ENCODE results near the gene ATP13A1.
A peak's percentile ranks its signal among the peaks of the same experiment; 100 is the strongest.
"Not testable (repeated sequence)": the region's sequence is repeated elsewhere in the genome, so short reads cannot be mapped to it uniquely, and the experiment has no call there.

ATP13A1 gene

GRCh38 chr19:19674315-19674714, 10.8 kb upstream of the ATP13A1 start:
- H3K4me3 ChIP-seq (replicated peaks; ENCODE audit: low read depth, low read length) = no peak overlapping the region
- TF ChIP-seq CTCF (IDR thresholded peaks at IDR 0.05; ENCODE audit: low read depth, low read length, missing control alignments) = no peak
- DNase-seq (ENCODE audit: extremely low read depth, low read depth) = no peak

DNA sequence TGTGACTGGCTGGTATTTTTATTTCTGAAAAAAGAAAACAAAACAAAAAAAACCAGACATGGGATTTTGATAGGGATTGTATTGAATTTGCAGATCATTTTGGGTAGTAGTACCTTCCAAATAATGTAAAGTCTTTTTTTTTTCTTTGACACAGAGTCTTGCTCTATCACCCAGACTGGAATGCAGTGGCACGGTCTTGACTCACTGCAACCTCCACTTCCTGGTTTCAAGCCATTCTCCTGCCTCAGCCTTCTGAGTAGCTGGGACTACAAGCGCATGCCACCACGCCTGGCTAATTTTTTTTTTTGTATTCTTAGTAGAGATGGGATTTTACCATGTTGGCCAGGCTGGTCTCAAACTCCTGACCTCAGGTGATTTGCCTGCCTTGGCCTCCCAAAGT, 9.3 kb upstream of the ATP13A1 start:
- DNase-seq (ENCODE audit: extremely low read depth, low read depth) = no peak
- no peak overlapping the region for H3K4me3 ChIP-seq (replicated peaks; ENCODE audit: low read depth, low read length)
- TF ChIP-seq CTCF (IDR thresholded peaks at IDR 0.05; ENCODE audit: low read depth, low read length, missing control alignments) = no peak

DNA sequence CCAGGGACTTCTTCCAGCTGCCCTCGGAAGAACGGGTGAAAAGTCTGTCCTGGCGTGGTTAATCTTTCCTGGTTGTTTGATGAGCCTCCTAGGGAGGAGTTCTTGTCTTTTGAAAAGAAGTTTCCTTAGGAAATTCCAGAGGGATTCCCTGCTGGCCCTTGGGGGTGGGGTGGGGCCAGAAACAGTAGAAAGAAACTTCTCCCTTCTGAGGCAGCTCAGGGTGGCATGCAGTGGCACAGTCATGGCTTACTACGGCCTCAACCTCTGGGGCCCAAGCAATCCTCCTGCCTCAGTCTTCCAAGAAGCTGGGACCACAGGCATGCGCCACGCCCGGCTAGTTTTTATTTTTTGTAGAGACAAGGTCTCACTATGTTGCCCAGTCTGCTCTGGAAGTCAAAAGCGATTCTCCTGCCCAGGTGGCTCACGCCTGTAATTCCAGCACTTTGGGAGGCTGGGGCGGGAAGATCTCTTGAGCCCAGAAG, 6.6 kb upstream of the ATP13A1 start:
- H3K4me3 ChIP-seq (replicated peaks; ENCODE audit: low read depth, low read length) = peak overlapping the region; percentile 56
- DNase-seq (ENCODE audit: extremely low read depth, low read depth) = no peak
- no peak for TF ChIP-seq CTCF (IDR thresholded peaks at IDR 0.05; ENCODE audit: low read depth, low read length, missing control alignments)

- DNase-seq (ENCODE audit: extremely low read depth, low read depth) = peak; percentile 71
- TF ChIP-seq CTCF (IDR thresholded peaks at IDR 0.05; ENCODE audit: low read depth, low read length, missing control alignments) = no peak
- H3K4me3 ChIP-seq (replicated peaks; ENCODE audit: low read depth, low read length) = peak within 1 kb of the TSS; percentile 56
These were observed 4.9 kb upstream of the ATP13A1 start, which contains the start of gene ZNF101 for GRCh38 chr19:19668230-19669012. TSS of gene ZNF101 (plus strand) at chr19:19668839. CDS start at chr19:19668964, 125 bp downstream.

- H3K4me3 ChIP-seq (replicated peaks; ENCODE audit: low read depth, low read length) = not testable (repeated sequence)
These were observed 2.0 kb upstream of the ATP13A1 start for GRCh38 chr19:19665420-19665948.

DNA sequence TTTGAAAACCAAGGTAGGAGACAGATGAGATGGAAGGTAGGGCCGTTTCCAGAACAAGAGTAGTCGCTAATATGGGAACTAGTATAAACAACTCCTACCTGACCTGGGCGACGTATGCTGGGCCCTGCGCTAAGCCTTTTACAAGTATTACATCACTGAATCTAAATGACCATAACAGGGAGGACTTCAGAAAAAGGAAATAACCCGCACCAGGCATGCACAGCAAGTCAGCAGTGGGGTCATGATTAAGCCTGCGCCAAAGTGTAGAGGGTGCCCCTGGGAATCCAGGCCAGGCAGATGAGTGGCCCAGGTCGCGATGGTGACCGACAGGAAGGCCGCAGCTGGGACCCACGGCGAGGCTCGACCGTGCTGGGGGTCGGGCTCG, 613 bp downstream of the ATP13A1 start:
- H3K4me3 ChIP-seq (replicated peaks; ENCODE audit: low read depth, low read length) = peak overlapping the region; percentile 91
- no peak for TF ChIP-seq CTCF (IDR thresholded peaks at IDR 0.05; ENCODE audit: low read depth, low read length, missing control alignments)
- DNase-seq (ENCODE audit: extremely low read depth, low read depth) = no peak

More at GRCh38 chr19:19665420-19665948, 2.0 kb upstream of the ATP13A1 start:
- not testable (repeated sequence) for DNase-seq (ENCODE audit: extremely low read depth, low read depth)

- TF ChIP-seq CTCF (IDR thresholded peaks at IDR 0.05; ENCODE audit: low read depth, low read length, missing control alignments) = no peak
- H3K4me3 ChIP-seq (replicated peaks; ENCODE audit: low read depth, low read length) = peak overlapping the region; percentile 91
- no peak for DNase-seq (ENCODE audit: extremely low read depth, low read depth)
These were observed 1.1 kb downstream of the ATP13A1 start for GRCh38 chr19:19662344-19662743.

All from HFF-Myc (cell line).